H7 (cell line): ENCODE results near the gene NR3C2. TPM values are rescaled to one million over a fixed set of nuclear protein-coding genes. Genes with fewer than 3 reads are reported as not detected.

Source experiments
- DNase-seq: peaks from one replicate; pipeline ENCODE4 v3.0.0; 2012
- H3K27me3 ChIP-seq: 2 replicates; pipeline ENCODE4 v1.6.0; 2011; ENCODE audit warnings: mild to moderate bottlenecking, low read length; ENCODE audit not compliant: control insufficient read depth, insufficient read depth
- H3K36me3 ChIP-seq: replicated peaks from 2 replicates; pipeline ENCODE4 v1.5.1; 2011; ENCODE audit warnings: low read length; ENCODE audit not compliant: control insufficient read depth, insufficient read depth
- H3K4me3 ChIP-seq: 2 replicates; pipeline ENCODE4 v1.5.1; 2011; ENCODE audit warnings: low read depth, mild to moderate bottlenecking, control low read depth, low read length, moderate library complexity; ENCODE audit not compliant: insufficient read depth
- total RNA-seq: library from RNA; depleted of rRNA; stranded (reverse); fragments of >200 nt; shearing (Covaris generic); gene quantifications from 2 replicates; pipeline ENCODE4 v1.2.3, GENCODE V29; 2014

NR3C2 gene
- total RNA-seq, 1 experiment from 2014 or later = 0.55 TPM

- no peaks in the 10 kb centered on the region for H3K27me3 ChIP-seq
- DNase-seq = no peak
- no peak overlapping the region for H3K4me3 ChIP-seq
- H3K36me3 ChIP-seq = no peaks in the 10 kb centered on the region
Measured at GRCh38 chr4:148029781-148030180, 412.4 kb downstream of the NR3C2 start.
